NT2/D1 (cell line): ENCODE results near the gene CACNA1S.

Source experiments
- SUZ12 ChIP-seq: IDR thresholded peaks from 2 replicates; pipeline ENCODE4 v1.6.1; 2011; ENCODE audit not compliant: insufficient read length, insufficient read depth; ENCODE audit errors: extremely low read depth
- ZNF274 ChIP-seq: IDR thresholded peaks from 2 replicates; pipeline ENCODE4 v1.6.1; 2011; ENCODE audit warnings: mild to moderate bottlenecking, low read depth, low read length

GRCh38 chr1:201125800-201126199 lies 13.6 kb upstream of the CACNA1S start:
- no peak for TF ChIP-seq SUZ12
- TF ChIP-seq ZNF274, result no peak
